HEK293 (cell line): Measurements from ENCODE around the gene NHS.

ENCODE experiments used
- CTCF ChIA-PET: fragments of 350-600 bp; formaldehyde crosslinking; extraction: SDS; loops from one replicate; lab custom pipeline; 2021; ENCODE audit warnings: antibody characterized with exemption; lab: Yijun Ruan, JAX
- POLR2A ChIA-PET: fragments of 300-600 bp; formaldehyde crosslinking; extraction: SDS; loops from one replicate; lab custom pipeline; 2020; ENCODE audit warnings: antibody characterized with exemption, inconsistent platforms; lab: Yijun Ruan, JAX
- H3K27ac ChIP-seq: fragments of 200-500 bp; sonication (Bioruptor generic); 2 replicates; pipeline ENCODE4 v1.5.1; 2014; ENCODE audit warnings: low read depth, low read length, control low read depth, inconsistent platforms; ENCODE audit errors: extremely low read depth
- H3K36me3 ChIP-seq, 2 experiments: fragments of 200-500 bp in 1 of 2; sonication (Bioruptor generic) in 1 of 2; 1 replicate in 1 of 2; 2 replicates in 1 of 2; pipeline ENCODE4 v1.5.1; 2014 to 2017; ENCODE audit warnings: inconsistent platforms in 2 of 2, low read length in 2 of 2; ENCODE audit not compliant: control insufficient read depth in 2 of 2, insufficient read depth in 1 of 2
- H3K4me1 ChIP-seq: fragments of 200-500 bp; sonication (Bioruptor generic); 2 replicates; pipeline ENCODE4 v1.5.1; 2014; ENCODE audit warnings: mild to moderate bottlenecking, low read length, inconsistent platforms; ENCODE audit not compliant: control insufficient read depth, insufficient read depth
- H3K4me3 ChIP-seq: 2 replicates; pipeline ENCODE4 v1.5.1; 2011; ENCODE audit warnings: low read depth, mild to moderate bottlenecking, control low read depth, low read length, moderate library complexity
- H3K9me3 ChIP-seq: fragments of 200-500 bp; sonication (Bioruptor generic); 2 replicates; pipeline ENCODE4 v1.5.1; 2014; ENCODE audit warnings: low read depth, low read length, inconsistent platforms; ENCODE audit not compliant: control insufficient read depth, insufficient read depth
- EGR2 ChIP-seq: fragments of 450-650 bp; formaldehyde crosslinking; IDR thresholded peaks from 2 replicates; pipeline ENCODE4 v1.5.1; 2016; ENCODE audit warnings: low read depth, missing biosample characterization, missing genetic modification characterization
- FEZF1 ChIP-seq: fragments of 450-650 bp; formaldehyde crosslinking; IDR thresholded peaks from 2 replicates; pipeline ENCODE4 v1.5.1; 2016; ENCODE audit warnings: missing biosample characterization, missing genetic modification characterization
- GLI2 ChIP-seq: fragments of 450-650 bp; formaldehyde crosslinking; IDR thresholded peaks from 2 replicates; pipeline ENCODE4; 2017; ENCODE audit warnings: missing biosample characterization, missing genetic modification characterization, low read depth, borderline replicate concordance
- HOXA7 ChIP-seq: sonication (generic); formaldehyde crosslinking; IDR thresholded peaks from 2 replicates; pipeline ENCODE4 v1.8.1; 2022; ENCODE audit warnings: missing genetic modification reagents, borderline replicate concordance
- HOXC10 ChIP-seq: sonication (generic); formaldehyde crosslinking; IDR thresholded peaks from 2 replicates; pipeline ENCODE4 v1.8.1; 2023; ENCODE audit warnings: mild to moderate bottlenecking, missing genetic modification reagents
- PRDM2 ChIP-seq: fragments of 450-650 bp; formaldehyde crosslinking; IDR thresholded peaks from 2 replicates; pipeline ENCODE4 v1.5.1; 2016; ENCODE audit warnings: missing biosample characterization, missing genetic modification characterization, borderline replicate concordance
- TCF7L2 ChIP-seq: IDR thresholded peaks from 2 replicates; pipeline ENCODE4 v1.6.1; 2011; ENCODE audit warnings: low read depth, mild to moderate bottlenecking, inconsistent platforms, low read length, moderate library complexity, borderline replicate concordance
- ZBTB17 ChIP-seq: fragments of 450-650 bp; formaldehyde crosslinking; IDR thresholded peaks from 2 replicates; pipeline ENCODE4 v1.5.1; 2016; ENCODE audit warnings: missing biosample characterization, missing genetic modification characterization
- ZNF114 ChIP-seq: fragments of 450-650 bp; formaldehyde crosslinking; IDR thresholded peaks from 2 replicates; pipeline ENCODE4 v1.5.0; 2017; ENCODE audit warnings: missing biosample characterization, missing genetic modification characterization
- ZNF146 ChIP-seq: fragments of 450-650 bp; formaldehyde crosslinking; IDR thresholded peaks from 2 replicates; pipeline ENCODE4 v1.5.1; 2016; ENCODE audit warnings: missing biosample characterization, missing genetic modification characterization
- ZNF148 ChIP-seq: fragments of 450-650 bp; formaldehyde crosslinking; IDR thresholded peaks from 2 replicates; pipeline ENCODE4 v1.5.0; 2017; ENCODE audit warnings: missing biosample characterization, missing genetic modification characterization, borderline replicate concordance
- ZNF184 ChIP-seq: fragments of 450-650 bp; IDR thresholded peaks from 2 replicates; pipeline ENCODE4 v1.5.1; 2018; ENCODE audit warnings: missing biosample characterization, mild to moderate bottlenecking, missing genetic modification characterization
- ZNF416 ChIP-seq: fragments of 450-650 bp; formaldehyde crosslinking; IDR thresholded peaks from 2 replicates; pipeline ENCODE4 v1.5.1; 2016; ENCODE audit warnings: missing biosample characterization, missing genetic modification characterization
- ZNF513 ChIP-seq: fragments of 450-650 bp; IDR thresholded peaks from 2 replicates; pipeline ENCODE4 v1.5.1; 2018; ENCODE audit warnings: missing biosample characterization, missing genetic modification characterization
- ZNF514 ChIP-seq: fragments of 450-650 bp; formaldehyde crosslinking; IDR thresholded peaks from 2 replicates; pipeline ENCODE4 v1.5.1; 2016; ENCODE audit warnings: missing biosample characterization, missing genetic modification characterization
- ZNF529 ChIP-seq: fragments of 450-650 bp; formaldehyde crosslinking; IDR thresholded peaks from 2 replicates; pipeline ENCODE4 v1.5.1; 2017; ENCODE audit warnings: missing genetic modification characterization, missing biosample characterization; ENCODE audit not compliant: insufficient replicate concordance
- ZNF610 ChIP-seq: fragments of 450-650 bp; formaldehyde crosslinking; IDR thresholded peaks from 2 replicates; pipeline ENCODE4 v1.5.1; 2016; ENCODE audit warnings: missing biosample characterization, missing genetic modification characterization, borderline replicate concordance
- ZNF670 ChIP-seq: fragments of 450-650 bp; formaldehyde crosslinking; IDR thresholded peaks from 2 replicates; pipeline ENCODE4 v1.5.1; 2016; ENCODE audit warnings: missing biosample characterization, missing genetic modification characterization, low read depth
- ZNF777 ChIP-seq: fragments of 450-650 bp; formaldehyde crosslinking; IDR thresholded peaks from 2 replicates; pipeline ENCODE4 v1.5.1; 2017; ENCODE audit warnings: missing biosample characterization, missing genetic modification characterization, borderline replicate concordance
- ZSCAN4 ChIP-seq: fragments of 450-650 bp; formaldehyde crosslinking; IDR thresholded peaks from 2 replicates; pipeline ENCODE4 v1.5.1; 2017; ENCODE audit warnings: missing biosample characterization, missing genetic modification characterization

Gene NHS

GRCh38 chrX:17580539-17581152 lies 205.6 kb downstream of the NHS start:
- H3K27ac ChIP-seq = no peak overlapping the region
- CTCF ChIA-PET = interaction anchor here (1.1 to 1.5 kb wide), 3 partner anchors 11 to 27 kb away, joined by 3 to 6 read pairs (median 4); no protein-coding TSS in a partner anchor
- POLR2A ChIA-PET = no interaction called here
- no peaks in the 10 kb centered on the region for H3K36me3 ChIP-seq
- H3K4me1 ChIP-seq = no peaks in the 10 kb centered on the region
- no peak overlapping the region for H3K4me3 ChIP-seq
- TF ChIP-seq ZBTB17 (tag by site-specific recombination) (no peak), FEZF1 (tag by site-specific recombination) (no peak), ZNF513 (tag by site-specific recombination) (no peak), HOXC10 (CRISPR knock-in tag) (no peak)
- no peaks in the 10 kb centered on the region for H3K9me3 ChIP-seq

- H3K36me3 ChIP-seq = no peaks in the 10 kb centered on the region
- TF ChIP-seq GLI2 (tag by site-specific recombination) (no peak), ZNF114 (tag by site-specific recombination) (no peak), PRDM2 (no peak), TCF7L2 (no peak), ZNF416 (tag by site-specific recombination) (no peak), ZNF777 (no peak)
- TF ChIP-seq, all 188 proteins: peak for 0
- Histone ChIP-seq H3K4me1 (no peaks in the 10 kb centered on the region), H3K9me3 (no peaks in the 10 kb centered on the region), H3K27ac (no peak overlapping the region), H3K4me3 (no peak overlapping the region)
- POLR2A ChIA-PET = no interaction called here
- CTCF ChIA-PET = interaction anchor here (0.6 to 1.2 kb wide), 2 partner anchors 28 to 234 kb away, joined by 3 to 4 read pairs; no protein-coding TSS in a partner anchor
Measured at GRCh38 chrX:17581641-17582040, 206.6 kb downstream of the NHS start.

- no peaks in the 10 kb centered on the region for H3K4me1 ChIP-seq
Measured at GRCh38 chrX:17584248-17584681, 209.3 kb downstream of the NHS start.

More at GRCh38 chrX:17584248-17584681, 209.3 kb downstream of the NHS start:
- Histone ChIP-seq H3K9me3 (no peaks in the 10 kb centered on the region), H3K4me3 (no peak overlapping the region), H3K27ac (no peak overlapping the region), H3K36me3 (no peaks in the 10 kb centered on the region)
- CTCF ChIA-PET = interaction anchor here (0.7 to 1.1 kb wide), 2 partner anchors 24 to 77 kb away, joined by 3 to 4 read pairs; no protein-coding TSS in a partner anchor
- POLR2A ChIA-PET = no interaction called here
- TF ChIP-seq ZNF610 (tag by site-specific recombination) (no peak), ZNF777 (no peak), ZNF148 (no peak), EGR2 (tag by site-specific recombination) (no peak), ZSCAN4 (tag by site-specific recombination) (no peak), ZNF146 (tag by site-specific recombination) (no peak), ZNF529 (tag by site-specific recombination) (no peak), HOXA7 (CRISPR knock-in tag) (no peak), ZNF184 (no peak), ZNF514 (tag by site-specific recombination) (no peak), ZNF670 (tag by site-specific recombination) (no peak)
